ENCODE measurements around the gene GPR141. TPM values are rescaled to one million over a fixed set of nuclear protein-coding genes. Genes with fewer than 3 reads are reported as not detected.

Gene GPR141
- total RNA-seq, 1 donor from 2014 or later, result 0.81 TPM

DNA sequence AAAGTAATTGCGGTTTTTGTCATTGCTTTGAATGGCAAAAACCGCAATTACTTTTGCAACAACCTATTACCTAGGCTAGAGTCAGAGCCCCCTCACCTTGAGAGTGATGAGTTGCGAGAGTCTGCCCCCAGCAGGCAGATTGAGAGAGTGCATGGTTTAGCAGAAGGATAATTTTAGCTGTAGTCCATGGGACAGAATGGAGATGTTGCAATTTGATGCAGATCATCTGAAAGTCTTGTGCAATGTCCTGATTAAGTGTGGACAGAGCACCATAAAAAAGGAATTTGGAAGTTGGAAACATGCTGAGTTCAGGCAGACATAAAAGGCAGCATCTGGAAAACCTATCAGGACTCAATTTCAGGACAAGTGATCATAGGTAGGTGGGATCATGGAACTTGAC is 48.7 kb downstream of the GPR141 start:
- peak; percentile 49 for DNase-seq (ENCODE audit: low spot score)

DNA sequence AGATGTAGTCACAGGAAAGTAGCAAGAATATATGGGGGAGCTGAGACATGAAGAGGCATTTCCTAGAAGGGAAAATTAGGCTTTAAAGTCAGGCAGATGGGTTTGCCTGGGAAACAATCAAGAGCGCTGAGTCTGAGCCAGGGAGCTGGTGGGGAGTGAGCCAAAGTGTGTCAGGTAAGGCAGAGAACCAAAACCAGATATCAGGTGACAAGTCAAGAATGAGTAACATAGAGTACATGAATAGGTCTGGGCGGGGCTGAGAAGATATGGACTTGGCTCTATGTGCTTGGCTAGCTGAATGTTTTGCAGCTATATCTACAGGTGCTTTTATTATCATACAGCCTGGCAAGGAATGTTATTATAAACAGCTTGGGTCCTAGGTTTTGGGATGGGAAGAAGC is 49.3 kb downstream of the GPR141 start:
- no peak for DNase-seq (ENCODE audit: low spot score)

DNA sequence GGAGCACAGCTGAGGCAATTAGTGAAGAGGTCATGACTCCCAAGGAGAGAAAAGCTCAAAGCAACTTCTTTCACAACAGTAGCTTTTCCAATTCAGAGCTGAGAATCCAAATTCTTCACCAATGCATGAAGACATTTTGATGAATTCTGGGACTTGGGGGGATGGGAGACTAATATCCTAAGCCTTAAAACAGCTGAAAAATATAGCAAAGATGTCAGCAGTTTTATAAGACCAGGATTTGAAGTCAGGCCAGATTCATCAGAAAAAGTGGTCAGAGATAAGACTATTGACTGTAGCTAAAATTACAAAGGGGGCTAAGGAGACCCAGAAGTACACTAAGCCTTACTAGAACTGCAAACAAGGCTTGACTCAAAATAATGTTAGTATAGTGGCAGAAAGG is 51.6 kb downstream of the GPR141 start:
- no peak for DNase-seq (ENCODE audit: low spot score)

DNA sequence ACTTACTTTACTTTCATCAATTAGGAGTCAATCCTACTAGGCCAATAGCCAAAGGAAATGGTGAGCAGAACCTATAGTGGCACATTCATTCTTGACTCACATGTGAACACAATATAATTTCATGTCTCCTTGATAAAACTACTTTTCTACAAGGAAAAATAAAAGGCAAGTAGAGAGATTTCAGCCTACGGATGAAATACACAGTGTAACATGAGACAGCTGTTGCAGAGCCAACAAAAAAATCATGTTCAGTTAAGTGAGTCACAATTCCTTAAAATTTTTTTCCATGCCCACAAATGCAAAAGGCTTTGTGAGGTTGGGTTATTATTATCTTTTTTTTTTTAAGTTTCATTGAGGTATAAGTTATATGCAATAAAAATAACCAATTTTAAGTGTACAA is 54.8 kb downstream of the GPR141 start:
- no peak for DNase-seq (ENCODE audit: low spot score)

DNA sequence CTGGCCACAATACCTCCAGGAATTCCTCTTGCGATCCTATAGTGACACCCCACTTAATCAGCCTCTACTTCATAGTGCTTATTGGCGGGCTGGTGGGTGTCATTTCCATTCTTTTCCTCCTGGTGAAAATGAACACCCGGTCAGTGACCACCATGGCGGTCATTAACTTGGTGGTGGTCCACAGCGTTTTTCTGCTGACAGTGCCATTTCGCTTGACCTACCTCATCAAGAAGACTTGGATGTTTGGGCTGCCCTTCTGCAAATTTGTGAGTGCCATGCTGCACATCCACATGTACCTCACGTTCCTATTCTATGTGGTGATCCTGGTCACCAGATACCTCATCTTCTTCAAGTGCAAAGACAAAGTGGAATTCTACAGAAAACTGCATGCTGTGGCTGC is 56.8 kb downstream of the GPR141 start:
- DNase-seq (ENCODE audit: low spot score), result no peak

DNA sequence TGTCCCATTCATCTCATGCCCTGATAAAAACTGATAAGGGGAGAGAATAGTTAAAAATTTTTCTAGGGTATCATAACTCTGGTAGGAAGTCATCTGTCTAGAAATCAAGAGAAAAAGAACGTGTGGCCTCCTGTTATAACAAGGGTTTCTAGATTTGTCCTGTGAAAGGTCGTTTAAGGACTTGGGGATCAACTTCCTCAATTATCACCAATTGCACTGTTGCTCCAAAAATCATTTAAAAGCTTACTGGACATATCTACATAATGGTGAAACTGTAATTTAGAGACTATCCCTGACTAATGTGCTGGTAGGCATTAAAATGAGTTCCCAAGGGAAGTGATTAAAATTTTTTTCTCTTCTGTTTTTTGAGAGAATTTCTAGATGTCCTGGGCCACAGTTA is 58.2 kb downstream of the GPR141 start:
- DNase-seq (ENCODE audit: low spot score), result no peak

DNA sequence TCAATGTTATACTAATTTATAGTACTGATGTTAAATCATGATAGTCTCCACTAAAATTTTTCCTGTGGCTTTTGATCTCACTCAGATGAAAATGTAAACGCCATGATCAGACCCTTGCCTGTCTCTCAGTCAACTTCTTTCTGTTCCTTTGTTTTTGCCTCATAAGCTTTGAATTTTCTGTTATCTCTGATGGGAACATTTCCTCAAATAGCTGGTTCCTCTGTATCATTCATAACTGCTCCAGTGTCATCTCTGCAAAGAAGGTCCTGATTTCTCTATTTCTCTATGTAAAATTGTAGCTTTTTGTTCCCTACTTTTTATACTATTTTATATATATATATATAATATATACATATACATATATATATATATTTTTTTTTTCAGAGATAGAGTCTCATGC is 67.5 kb downstream of the GPR141 start:
- no peak for DNase-seq (ENCODE audit: low spot score)

DNA sequence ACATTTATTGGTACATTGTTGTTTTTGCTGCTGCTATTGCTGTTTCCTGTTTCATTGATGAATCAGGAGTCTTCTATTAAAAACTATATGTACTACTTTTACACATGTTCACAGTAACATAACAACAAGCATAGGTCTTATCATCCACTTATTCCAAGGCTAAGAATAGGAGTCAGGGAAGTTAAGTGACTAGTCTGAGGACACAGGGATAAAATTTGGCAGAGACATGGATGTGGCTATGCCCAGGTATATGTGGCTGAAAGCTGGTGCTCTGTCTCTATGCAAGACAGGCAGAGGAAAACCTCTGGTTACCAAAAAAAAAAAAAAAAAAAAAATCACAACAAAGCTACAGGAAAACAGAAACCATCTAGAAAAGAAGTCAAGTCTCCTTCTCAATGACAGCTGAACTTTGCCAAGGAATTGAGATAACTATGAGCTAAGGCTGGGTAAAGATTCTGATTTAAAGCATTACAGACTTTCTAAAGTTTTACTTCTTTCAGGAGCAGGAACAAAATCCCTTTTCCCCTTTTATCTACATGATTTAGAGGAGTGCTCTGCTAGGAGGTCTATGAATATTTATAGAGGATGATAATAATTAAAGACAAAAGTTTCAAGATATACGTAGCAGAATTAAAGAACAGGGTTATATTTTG is 70.0 kb downstream of the GPR141 start:
- no peak for DNase-seq (ENCODE audit: low spot score)

DNA sequence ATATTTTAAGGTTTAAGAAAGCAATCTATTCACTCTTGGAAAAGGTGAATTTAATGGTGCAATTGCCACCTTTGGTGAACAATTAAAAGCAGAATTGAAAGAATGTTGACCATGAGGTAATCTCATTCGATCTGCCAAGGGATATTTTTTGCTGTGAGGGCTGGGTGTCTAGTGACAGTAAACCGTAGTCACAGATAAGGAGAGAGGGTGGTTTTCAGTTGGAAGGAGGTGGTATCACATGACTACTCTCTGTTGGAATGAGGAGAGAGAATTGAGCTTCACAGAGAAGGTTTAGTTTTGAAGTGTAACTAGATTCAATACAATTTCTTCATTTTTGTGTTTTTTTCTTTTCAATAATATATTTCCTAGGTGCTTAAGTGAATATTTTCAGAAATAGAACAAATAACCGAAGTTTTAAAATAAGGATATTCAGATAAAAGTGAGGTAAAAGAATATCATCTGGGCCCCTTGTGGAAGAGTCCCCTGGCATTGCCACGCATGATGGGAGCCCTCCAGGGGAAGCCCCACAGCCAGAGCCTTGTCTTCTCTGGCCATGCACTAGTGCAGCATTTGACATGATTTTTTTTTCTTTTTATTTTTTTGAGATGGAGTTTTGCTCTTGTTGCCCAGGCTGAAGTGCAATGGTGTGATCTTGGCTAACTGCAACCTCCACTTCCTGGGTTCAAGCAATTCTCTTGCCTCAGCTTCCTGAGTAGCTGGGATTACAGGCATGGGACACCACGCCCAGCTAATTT is 73.4 kb downstream of the GPR141 start:
- no peak for DNase-seq (ENCODE audit: low spot score)

DNA sequence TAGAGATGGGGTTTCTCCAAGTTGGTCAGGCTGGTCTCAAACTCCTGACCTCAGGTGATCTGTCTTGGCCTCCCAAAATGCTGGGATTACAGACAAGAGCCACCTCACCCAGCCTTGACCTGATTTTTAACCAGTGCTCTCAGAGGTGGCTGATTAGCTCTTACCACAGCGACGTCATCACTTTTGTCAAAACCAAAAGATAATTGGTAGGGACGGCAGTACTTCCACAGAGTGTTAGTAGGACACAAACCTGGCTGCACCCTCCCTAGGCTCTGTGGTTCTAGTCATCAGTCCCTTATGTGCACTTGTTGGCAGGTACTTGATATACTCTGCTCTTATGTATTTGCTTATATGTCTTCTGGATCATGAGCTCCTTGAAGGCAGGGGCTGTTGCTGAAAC is 74.0 kb downstream of the GPR141 start:
- DNase-seq (ENCODE audit: low spot score), result no peak

DNA sequence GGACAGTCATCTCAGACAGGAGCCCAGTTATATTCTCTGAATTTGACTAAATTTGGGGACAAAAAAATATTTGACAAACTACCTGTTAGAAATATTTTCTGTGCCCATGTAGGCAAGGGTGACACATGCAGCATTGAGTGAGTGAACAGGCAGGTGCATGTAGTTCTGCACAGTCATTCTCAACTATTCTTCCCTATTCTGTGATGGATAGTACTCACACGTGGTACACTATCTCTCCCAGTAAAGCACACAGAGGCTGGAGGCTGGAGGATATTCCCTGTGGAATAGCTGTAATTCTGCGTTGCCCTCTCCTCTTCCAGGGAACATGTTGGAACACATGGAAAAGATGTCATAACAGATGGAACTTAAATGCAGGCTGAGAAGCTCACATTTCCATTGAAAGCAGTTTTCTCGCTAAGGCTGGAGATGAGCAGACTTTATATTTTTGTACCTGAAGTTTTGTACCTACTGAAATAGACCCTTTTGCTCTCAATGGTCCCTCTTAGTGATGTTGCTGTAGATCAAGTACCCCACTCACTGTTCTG is 75.0 kb downstream of the GPR141 start:
- DNase-seq (ENCODE audit: low spot score), result no peak

DNA sequence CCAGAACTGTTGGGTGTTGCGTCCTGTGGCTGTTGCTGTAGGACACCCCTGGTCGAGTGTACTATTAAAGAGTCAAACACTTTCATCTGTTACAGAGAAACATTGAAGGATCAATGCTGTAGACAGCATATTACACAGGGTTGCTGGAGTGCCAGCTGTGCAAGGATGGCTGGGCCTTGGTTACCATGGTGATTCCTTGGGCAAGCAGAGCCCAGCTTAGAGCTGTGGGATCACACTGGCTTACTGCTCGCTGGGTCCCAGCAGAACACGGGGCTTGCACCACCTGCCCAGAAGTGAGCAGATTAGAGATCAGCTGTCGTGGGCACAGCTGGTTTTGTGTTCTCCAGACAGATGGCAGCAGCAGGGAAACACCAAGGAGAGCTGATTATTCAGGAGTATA is 76.0 kb downstream of the GPR141 start:
- DNase-seq (ENCODE audit: low spot score), result no peak

DNA sequence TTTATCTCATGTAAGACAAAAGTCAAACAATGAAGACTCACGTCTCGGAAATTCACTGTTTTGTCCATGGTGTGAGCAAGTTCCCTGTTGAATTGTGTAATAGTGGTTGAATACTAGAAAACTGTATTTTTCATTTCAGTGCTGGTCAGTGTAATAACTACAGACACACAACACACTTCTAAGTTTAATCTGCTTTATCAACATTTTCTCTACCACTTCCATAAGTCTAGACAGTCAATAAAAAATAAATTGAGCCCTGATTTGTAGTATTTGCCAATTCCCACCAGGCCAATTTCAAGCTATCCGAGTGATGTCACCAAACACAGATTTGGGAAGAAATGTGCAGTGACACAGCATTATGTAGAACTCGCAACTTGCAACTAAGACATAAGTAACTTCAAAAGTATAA is 81.9 kb downstream of the GPR141 start:
- no peak for DNase-seq (ENCODE audit: low spot score)

DNA sequence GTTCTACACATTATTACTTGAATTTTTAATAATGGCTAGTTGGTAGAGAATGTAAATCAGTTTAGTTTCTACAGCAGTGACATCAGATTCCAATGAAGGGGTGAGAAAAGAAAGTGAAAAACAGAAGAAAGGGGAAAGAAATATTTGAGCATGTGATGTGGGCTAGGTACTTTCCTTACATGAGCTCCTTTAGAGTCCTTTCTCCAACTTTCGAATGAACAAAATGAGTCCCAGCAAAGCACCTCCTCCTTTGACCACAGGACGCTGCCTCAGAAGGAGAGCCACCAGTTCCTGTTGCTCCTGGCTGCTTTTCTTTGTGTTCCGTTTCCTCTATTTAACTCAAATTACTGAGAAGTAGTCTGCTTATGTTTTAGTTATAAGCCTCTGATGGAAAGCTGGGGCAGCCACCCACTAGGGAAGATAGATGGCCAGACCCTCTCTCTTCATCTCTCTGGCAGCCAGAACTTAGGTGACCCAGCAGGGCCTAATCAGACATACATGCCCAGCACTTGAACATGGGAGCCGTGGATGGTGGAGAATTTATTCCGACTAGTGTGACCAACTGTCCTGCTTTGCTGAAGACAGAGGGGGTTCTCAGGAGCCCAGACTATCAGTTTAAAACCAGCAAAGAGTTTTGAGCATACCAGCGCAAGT is 82.4 kb downstream of the GPR141 start:
- DNase-seq (ENCODE audit: low spot score), result no peak

DNA sequence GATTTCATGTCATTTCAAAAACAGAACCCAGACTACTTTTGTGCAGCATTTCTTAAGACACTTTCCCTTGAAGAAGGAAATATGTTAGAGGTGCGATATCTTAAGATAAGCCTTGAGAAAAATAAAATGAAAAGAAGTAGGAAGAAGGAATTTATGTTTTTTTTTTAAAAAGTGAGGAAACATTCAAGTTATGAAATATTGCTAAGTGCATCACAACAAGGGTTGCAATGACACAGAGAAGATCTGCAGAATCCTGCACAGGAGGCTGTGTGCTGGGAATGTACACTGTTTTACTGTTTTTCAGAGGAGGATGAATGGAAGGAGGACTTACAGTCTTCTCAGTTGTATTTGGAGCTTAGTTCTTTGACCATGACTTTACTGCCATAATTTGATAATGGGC is 85.0 kb downstream of the GPR141 start:
- no peak for DNase-seq (ENCODE audit: low spot score)

DNA sequence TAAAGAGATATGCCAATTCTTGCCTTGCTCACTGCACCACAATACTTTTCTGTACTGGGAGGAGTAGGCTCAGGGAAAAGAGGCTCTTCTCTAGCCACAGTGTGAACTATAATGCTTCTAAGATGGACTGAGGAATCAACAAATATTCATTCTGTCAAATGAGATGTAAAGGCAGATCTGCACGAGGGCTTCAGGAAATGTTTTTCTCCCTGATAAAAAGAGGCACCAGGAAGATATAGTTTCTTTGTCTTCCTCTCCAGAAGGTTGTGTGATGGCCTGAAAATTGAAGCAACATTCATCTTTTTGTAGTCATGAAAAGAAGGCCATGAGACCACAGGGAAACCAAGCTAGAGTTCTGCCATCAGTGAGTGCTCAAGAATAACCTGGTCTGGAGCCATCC is 85.7 kb downstream of the GPR141 start:
- no peak for DNase-seq (ENCODE audit: low spot score)

DNA sequence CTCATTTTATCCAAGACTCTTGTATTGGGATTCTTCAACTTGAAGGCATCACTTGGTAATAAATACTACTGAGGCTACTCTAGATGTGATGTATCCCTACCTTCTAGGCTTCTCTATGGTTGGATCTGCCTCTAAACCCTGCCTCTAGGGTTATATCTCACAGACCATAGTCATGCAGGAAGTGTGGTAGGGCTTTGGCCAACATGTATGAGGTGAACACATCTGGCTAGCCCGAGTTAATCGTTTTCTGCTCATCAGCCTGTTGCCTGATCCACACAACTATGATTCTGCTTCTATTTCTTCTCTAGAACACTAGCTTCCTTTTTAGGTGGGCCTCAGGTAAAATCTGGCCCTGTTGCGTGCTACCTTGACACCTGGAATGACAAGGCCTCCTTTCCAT is 86.2 kb downstream of the GPR141 start:
- DNase-seq (ENCODE audit: low spot score), result no peak

DNA sequence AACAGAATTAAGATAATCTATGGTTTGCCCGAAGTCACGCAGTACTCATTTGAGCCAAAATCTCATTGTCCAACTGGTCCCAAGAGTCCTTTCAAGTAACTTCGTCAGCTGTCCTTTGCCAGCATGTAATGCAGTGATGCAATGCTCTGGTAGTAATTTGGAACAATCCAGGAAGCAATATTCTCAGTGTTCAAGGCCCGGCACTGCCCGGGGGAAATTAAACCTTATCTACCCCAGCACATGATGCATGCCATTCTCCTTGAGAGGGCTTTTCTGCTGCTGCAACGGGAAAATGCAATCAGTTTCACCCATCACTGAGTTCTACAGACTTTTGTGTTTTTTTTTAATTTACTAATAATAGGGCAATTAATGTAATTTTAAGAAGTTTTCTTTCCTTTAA is 87.3 kb downstream of the GPR141 start:
- no peak for DNase-seq (ENCODE audit: low spot score)

DNA sequence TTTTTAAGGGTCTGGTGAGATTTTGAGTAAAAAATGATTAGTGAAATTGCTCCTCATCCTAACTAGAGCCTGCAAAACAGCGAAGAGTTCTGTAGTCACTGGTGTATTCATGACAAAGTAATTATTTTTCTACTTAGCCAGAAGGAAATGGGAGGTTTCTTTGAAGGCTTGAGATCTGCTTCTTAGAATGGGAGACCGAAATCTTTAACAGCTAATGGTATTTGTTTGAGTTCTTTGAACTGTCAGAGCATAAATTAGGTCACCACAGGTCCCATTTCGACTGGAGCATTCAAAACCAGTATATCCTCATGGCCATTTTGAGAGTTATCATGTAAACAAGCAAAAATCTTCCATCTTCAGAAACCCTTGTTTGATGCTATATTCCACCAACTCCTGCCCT is 87.8 kb downstream of the GPR141 start:
- no peak for DNase-seq (ENCODE audit: low spot score)

DNA sequence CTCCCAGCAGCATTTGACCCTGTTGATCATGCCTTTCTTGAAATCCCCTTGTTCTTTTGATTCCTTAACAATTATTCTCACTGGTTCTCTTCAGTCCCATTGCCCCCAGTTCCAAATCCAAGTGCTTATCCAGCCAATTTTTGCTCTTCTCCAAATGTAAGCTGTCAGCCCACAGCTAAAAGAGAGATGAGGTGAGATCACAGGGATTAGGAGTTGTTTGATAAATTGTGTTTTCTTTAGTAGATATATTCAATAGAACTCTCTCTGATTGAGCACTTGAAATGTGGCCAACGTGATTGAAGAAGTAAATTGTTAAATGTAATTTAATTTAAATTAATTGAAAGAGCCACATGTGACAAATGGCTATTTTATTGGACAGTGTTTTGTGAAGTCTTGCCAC is 88.2 kb downstream of the GPR141 start:
- no peak for DNase-seq (ENCODE audit: low spot score)

DNA sequence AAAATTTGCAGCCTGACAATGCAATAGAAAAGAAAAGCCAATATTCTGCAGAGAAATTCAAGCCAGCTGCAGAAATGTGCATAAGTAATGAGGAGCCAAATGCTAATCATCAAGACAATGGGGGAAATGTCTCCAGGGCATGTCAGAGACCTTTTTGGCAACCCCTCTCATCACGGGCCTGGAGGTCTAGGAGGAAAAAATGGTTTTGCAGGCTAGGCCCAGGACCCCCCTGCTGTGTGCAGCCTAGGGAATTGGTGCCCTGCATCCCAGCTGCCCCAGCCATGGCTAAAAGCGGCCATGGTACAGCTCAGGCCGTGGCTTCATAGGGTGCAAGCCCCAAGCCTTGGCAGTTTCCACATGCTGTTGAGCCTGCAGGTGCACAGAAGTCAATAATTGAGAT is 92.4 kb downstream of the GPR141 start:
- DNase-seq (ENCODE audit: low spot score), result no peak

DNA sequence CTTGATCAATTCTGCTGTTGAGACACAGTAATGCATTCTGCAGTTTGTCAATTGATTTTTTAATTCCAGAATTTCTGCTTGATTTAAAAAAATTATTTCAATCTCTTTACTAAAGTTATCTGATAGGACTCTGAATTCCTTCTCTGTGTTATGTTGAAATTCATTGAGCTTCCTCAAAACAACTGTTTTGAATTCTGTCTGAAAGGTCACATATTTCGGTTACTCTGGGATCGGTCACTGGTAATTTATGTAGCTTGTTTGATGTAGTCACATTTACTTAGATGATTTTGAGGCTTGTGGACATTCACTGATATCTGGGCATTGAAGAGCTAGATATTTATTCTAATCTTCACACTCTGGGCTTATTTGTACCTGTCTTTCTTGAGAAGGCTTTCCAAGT is 97.6 kb downstream of the GPR141 start:
- no peak for DNase-seq (ENCODE audit: low spot score)

DNA sequence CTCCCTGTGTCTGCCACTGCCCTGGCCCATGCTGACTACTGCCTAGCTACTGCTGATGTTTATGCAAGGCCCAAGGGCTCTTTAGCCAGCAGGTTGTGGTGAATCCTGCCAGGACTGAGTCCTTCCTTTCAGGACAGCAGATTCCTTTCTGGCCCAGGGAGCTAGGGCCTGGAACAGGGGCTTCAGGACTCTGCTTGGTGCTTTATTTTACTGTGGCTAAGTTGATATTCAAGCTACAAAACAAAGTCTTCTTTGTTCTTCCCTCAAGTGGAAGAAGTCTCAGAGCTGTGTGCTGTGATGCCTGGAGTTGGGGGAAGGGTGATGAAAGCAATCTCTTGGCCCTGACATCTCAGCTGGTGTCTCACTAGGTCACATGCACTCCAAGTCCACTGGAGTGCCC is 98.6 kb downstream of the GPR141 start:
- DNase-seq (ENCODE audit: low spot score), result no peak
